GM19467 (cell line): ENCODE data around the gene NBDY.
A peak's percentile ranks its signal among the peaks of the same experiment; 100 is the strongest.
"Not testable (repeated sequence)": the region's sequence is repeated elsewhere in the genome, so short reads cannot be mapped to it uniquely, and the experiment has no call there.

Experiments used
- ATAC-seq: cut with Tn5 transposase; IDR thresholded peaks from one replicate; pipeline ENCODE4 v1.9.1; 2021; ENCODE audit warnings: mild to moderate bottlenecking, moderate library complexity; ENCODE audit not compliant: unreplicated experiment

Gene NBDY

GRCh38 chrX:56798866-56799758 lies 70.1 kb downstream of the NBDY start:
- ATAC-seq = no peak

GRCh38 chrX:56800307-56800706 lies 71.3 kb downstream of the NBDY start:
- no peak for ATAC-seq

- ATAC-seq = peak; percentile 54
Observed at GRCh38 chrX:56800801-56801200, 71.8 kb downstream of the NBDY start.

- ATAC-seq = no peak
Observed at GRCh38 chrX:56802428-56802827, 73.4 kb downstream of the NBDY start.

GRCh38 chrX:56802921-56803849 lies 74.1 kb downstream of the NBDY start:
- ATAC-seq = peak; percentile 46

- ATAC-seq = no peak
Observed at GRCh38 chrX:56803850-56804681, 75.0 kb downstream of the NBDY start.

GRCh38 chrX:56804867-56805266 lies 75.8 kb downstream of the NBDY start:
- ATAC-seq = no peak

GRCh38 chrX:56805399-56805798 lies 76.4 kb downstream of the NBDY start:
- ATAC-seq = no peak

GRCh38 chrX:56806176-56806575 lies 77.1 kb downstream of the NBDY start:
- ATAC-seq = not testable (repeated sequence)

GRCh38 chrX:56811599-56811998 lies 82.6 kb downstream of the NBDY start:
- no peak for ATAC-seq

- ATAC-seq = peak; percentile 95
Observed at GRCh38 chrX:56812515-56813105, 83.6 kb downstream of the NBDY start.

- ATAC-seq = peak; percentile 42
Observed at GRCh38 chrX:56813318-56813837, 84.3 kb downstream of the NBDY start.

- no peak for ATAC-seq
Observed at GRCh38 chrX:56817179-56817578, 88.1 kb downstream of the NBDY start.

- ATAC-seq = no peak
Observed at GRCh38 chrX:56826020-56826419, 97.0 kb downstream of the NBDY start.

GRCh38 chrX:56833626-56834025 lies 104.6 kb downstream of the NBDY start:
- no peak for ATAC-seq

GRCh38 chrX:56853436-56853835 lies 124.4 kb downstream of the NBDY start:
- no peak for ATAC-seq

GRCh38 chrX:56857042-56857441 lies 128.0 kb downstream of the NBDY start:
- no peak for ATAC-seq

- no peak for ATAC-seq
Observed at GRCh38 chrX:56860888-56861287, 131.8 kb downstream of the NBDY start.
